GM18507 (cell line): ENCODE data around the gene DYRK1A.
"Not testable (repeated sequence)": the region's sequence is repeated elsewhere in the genome, so short reads cannot be mapped to it uniquely, and the experiment has no call there.

Experiments used
- DNase-seq: peaks from one replicate; pipeline ENCODE4 v3.0.0; 2011; ENCODE audit warnings: low read depth; ENCODE audit not compliant: insufficient read length; ENCODE audit errors: extremely low spot score
- FAIRE-seq: peaks from 2 replicates; lab custom pipeline; 2011; peaks lifted over from hg19 to GRCh38; lab: Jason Lieb, UNC

The DYRK1A gene

DNA sequence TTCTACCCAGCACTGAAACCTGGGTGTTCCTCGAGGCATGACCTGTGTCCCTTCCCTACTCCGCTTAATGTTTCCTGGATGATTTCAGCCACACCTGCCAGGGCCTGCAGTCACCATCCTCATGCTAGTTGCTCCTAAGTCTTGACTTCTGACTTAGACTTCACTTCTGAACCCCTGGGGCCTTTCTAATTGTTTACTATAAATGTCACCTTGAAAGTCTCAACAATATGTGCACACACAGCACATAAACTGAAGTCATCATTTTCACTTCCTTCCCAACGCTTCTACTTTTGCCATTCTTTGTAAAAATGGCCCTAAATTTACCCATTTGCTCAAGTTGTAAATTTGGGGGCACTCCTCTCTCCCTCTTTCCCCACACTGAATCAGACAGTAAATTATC, 141.1 kb downstream of the DYRK1A start:
- DNase-seq (no peak), FAIRE-seq (peak; percentile 39)

DNA sequence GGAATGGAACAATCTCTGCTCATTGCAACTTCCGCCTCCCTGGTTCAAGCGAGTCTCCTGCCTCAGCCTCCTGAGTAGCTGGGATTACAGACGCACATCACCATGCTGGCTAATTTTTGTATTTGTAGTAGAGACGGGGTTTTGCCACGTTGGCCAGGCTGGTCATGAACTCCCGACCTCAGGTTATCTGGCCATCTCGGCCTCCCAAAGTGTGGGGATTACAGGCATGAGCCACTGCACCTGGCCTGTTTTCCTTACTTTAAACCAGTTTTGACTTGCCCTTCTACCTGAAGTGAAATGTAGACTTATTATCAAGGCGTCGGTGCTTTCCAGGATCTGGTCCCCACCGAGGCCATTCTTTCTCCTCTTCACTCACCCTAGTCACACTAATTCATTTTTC, 141.8 kb downstream of the DYRK1A start:
- FAIRE-seq, result no peak
- no peak for DNase-seq

DNA sequence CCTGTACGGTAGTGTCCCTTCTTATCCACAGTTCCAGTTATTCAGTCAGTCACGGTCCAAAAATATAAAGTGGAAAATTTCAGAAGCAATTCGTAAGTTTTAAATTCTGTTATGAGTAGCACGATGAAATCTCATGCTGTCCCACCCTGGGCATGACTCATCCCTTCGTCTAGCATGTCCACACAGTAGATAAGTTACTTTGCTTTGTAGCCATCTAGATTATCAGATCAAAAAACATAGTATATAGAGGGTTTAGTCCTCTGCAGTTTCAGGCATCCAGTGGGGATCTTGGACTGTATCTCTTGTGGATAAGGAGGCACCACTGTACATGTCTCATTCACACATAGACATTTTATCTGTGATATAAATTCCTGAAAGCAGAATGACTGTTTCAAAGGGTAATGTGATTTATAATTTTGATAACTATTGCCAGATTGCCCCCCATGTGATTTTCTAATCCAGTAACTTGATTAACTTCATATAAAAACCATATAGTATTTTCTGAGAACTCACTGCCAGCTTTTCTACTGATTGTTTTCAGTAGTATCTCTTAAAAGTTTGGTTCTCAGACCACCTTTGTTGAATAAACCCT, 143.3 kb downstream of the DYRK1A start:
- DNase-seq (no peak), FAIRE-seq (no peak)

DNA sequence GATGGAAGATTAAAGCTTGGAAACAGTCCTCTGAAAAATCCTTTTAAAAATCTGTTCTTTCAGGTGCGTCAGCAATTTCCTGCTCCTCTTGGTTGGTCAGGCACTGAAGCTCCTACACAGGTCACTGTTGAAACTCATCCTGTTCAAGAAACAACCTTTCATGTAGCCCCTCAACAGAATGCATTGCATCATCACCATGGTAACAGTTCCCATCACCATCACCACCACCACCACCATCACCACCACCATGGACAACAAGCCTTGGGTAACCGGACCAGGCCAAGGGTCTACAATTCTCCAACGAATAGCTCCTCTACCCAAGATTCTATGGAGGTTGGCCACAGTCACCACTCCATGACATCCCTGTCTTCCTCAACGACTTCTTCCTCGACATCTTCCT, 145.3 kb downstream of the DYRK1A start:
- no peak for DNase-seq
- no peak for FAIRE-seq

DNA sequence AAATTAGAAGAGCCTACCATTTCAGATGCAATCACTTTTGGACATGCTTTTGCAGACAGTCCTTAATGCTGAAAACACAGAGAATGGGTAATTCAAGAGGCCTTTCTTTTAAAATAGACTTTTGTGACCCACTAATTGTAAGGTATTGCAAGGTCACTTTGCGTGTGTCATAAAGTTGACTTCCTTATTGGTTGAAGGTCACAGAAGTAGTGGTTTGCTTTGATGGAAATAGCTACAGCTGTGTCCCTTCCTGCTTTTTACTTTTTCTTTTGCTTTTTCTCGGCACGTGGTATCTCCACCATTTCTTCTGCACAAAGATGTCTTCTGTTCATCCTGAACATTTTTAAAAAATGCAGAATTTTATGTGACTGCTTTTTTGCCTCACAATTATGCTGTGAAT, 146.8 kb downstream of the DYRK1A start:
- FAIRE-seq, result no peak
- no peak for DNase-seq

DNA sequence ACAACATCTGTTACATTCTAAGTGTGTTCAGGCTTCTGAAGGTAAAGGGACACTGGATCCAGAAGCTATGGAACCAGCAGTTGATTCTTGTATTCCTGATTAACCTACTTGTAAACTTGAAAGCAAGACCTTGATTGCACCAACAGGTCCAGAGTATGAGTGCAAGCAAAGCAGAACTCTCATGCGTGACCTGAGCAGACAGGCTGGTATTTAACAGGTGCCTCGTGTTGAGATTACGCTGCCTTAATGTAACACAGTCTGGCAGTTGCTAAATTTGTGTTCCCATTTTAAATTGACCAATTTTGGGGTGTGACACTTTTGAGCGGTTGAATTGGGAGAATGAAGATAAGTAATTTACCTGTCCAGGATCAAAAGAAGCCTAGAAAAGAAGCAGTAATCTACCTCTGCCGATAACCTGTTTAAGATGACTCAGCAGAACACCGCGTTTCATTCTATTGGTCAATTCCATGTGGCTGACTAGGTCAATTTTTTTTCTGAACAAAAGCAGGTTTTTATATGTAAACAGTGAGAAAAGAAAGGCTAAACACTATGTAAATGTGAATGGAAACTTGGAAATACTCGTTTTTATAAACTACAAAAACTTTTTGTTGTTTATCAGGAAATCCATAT, 147.6 kb downstream of the DYRK1A start:
- DNase-seq, result no peak
- FAIRE-seq, result no peak

DNA sequence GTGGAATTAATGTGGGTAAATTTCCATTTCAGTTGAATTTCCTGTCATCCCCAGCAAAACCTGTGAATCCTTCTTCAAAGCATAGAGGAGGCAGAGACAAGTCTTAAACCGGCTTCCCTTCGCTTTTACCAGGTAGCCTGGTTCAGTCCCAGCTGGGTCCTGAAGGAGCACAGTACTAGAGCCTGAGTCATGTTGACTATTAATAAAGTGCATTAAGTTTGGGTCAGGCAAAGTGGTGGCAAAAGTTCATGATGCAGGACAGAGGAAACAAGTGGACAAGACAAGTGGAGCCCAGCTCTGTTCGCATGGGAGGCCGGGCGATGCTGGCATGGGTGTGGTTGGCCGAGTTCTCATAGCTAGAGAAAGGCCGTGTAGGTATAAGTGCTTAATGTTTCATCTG, 150.4 kb downstream of the DYRK1A start:
- DNase-seq (no peak), FAIRE-seq (no peak)

DNA sequence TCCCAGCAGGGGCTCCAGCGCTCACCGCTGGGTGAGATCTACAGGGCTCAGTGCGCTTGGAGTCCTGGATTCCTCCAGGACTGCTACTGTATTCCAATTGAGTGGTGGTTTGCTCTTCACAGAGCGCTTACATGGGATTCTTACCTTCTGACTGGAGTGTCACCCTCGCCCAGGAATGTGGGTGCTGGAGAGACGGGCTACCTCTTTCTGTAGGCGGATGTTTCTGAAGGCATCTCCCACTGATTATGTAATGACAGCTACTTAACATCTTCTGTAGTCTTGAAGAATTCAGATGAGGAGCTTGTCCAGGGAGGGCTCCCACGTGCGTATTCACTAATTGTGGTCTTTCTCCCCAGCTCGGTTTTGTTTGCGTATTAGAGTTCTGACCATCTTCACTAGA, 154.2 kb downstream of the DYRK1A start:
- DNase-seq (no peak), FAIRE-seq (no peak)

DNA sequence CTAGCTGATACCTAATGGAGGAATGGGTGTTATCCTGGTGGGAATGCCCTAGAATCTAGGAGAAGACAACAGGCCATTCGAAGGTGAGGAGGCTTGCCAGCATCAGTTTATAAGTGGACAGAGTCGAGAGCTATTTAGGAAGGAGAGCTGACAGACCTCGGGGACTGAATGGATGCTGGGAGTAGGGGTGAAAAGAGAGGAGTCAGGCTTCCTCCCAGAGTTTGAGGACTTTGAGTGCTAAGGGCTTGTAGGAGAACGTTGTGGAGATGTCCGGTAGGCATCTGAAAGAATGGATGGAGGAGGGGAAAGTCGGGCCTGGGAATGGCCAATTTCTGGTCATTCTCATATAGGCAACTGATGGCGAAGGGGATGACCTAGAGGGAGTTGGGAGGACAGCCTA, 155.1 kb downstream of the DYRK1A start:
- FAIRE-seq, result no peak
- no peak for DNase-seq

DNA sequence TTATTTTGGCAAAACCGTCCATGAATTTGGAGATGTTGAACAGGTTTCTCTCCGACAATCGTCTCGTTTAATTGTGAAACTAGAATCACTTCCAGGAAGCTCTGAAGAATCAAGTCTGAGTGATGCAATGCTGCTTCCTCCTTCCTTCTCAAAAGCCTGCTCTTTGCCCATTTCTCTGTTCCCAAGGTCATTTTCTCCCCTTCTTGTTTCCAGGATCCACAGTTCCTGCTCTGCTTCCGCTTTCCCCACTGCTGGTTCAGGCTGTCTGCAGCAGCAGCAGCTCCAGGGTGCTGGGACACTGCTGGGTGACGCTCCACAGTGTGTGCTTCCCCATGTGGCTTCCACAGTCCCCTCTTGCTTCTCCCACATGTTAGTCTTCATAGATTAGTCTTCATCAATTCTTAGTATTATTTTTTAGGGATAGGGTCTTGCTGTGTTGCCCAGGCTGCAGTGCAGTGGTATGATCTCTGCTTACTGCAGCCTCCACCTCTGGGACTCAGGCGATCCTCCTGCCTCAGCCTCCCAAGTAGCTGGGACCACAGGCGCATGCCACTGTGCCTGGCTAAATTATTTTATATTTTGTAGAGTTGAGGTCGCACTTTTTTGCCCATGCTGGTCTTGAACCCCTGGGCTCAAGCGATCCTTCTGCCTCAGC, 156.2 kb downstream of the DYRK1A start:
- DNase-seq (no peak), FAIRE-seq (no peak)

DNA sequence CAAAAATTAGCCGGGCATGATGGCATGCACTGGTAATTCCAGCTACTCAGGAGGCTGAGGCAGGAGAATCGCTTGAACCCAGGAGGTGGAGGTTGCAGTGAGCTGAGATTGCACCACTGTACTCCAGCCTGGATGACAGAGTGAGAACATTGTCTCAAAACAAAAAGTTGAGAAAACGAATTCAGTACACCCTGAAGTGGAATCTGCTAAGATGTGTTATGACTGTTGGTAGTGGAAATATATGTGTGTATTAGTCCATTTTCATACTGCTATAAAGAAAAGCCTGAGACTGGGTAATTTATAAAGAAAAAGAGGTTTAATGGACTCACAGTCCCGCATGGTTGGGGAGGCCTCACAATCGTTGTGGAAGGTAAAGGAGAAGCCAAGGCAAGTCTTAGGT, 158.4 kb downstream of the DYRK1A start:
- FAIRE-seq, DNase-seq: not testable (repeated sequence)

DNA sequence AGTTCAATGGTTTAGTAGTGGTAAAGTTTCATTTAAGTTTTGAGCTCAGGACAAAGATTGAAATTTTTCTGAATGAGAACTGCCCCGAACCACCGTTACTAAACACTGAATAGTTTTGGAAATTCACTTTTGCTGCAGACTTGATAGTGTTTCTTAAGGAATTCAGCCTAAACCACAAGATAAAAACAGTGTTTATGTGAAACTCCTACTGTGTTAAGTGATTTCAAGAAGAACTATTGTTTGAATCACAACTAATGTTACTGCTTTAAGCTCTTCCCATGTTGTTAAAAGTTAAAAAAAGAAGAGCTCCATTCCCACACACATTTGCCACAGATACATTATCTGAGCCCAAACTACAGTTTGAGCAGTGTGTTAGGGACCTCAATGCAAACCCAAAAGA, 159.2 kb downstream of the DYRK1A start:
- no peak for FAIRE-seq
- no peak for DNase-seq

DNA sequence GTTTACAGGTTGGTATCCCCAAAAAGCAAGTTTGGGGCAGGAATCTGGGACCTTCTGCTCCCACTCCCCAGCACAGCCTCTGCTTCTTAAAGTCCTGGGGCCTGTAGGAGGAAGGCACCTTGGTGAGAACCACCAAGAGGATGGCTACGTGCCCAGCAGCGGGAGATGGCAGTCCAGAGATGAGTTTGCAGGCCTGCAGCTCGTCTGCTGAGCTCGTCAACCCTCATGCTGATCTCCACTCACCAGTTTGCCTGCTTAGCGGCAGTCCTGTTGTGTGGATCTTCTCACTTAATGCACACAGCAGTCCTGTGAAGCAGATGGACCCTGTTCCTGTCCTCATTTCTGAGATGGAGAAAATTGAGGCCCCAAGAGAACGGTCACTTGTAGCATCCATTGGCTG, 160.5 kb downstream of the DYRK1A start:
- DNase-seq (no peak), FAIRE-seq (no peak)

DNA sequence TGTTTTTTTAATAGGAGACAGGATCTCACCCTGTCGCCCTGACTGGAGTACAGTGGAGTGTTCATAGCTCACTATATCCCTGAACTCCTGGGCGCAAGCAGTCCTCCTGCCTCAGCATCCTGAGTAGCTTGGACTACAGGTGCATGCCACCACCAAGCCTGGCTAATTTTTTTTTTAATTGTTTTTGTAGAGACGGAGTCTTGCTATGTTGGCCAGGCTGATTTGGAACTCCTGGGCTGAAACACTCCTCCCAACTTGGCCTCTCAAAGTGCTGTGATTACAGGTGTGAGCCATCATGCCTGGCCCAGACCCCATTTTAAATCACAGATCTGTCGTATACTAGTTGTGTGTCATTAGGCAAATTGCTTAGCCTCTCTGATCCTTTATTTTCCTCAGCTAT, 161.1 kb downstream of the DYRK1A start:
- DNase-seq (no peak), FAIRE-seq (no peak)

DNA sequence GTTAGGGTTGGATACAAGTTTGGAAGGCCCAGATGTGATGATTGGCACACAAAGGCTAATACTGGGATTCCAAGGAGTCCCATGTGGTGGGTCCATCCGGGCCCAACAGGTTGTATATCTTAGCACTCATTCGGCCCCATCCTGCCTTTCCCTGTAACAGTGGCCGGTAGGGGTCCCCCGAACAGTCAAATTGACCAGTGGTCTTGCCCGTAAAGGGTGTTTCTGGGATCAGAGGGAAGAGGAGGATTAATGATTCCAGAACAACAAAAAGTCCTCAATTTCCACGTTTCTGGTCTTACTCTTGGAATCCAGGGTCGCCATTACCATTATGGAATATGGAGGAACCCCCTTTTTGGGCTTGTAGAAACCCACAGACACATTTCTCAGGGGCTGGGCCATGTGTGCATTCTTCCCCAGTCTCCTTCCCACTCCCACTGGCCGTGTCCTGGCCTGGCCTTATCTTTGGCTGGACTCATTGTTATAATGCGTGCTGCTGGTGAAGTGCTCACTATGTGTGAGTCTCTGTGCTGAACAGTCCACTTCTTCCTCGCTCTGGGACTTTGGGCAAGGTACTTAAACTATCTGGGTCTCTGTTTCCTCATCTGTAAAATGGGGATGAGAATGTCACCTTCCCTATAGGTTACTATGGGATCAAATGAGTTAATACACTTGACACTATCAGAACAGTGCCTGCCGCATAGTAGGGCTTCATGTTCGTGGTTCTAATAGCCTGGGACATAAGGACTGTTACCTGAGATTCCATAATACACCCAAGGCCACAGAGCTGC, 161.8 kb downstream of the DYRK1A start:
- FAIRE-seq, result no peak
- DNase-seq, result no peak

DNA sequence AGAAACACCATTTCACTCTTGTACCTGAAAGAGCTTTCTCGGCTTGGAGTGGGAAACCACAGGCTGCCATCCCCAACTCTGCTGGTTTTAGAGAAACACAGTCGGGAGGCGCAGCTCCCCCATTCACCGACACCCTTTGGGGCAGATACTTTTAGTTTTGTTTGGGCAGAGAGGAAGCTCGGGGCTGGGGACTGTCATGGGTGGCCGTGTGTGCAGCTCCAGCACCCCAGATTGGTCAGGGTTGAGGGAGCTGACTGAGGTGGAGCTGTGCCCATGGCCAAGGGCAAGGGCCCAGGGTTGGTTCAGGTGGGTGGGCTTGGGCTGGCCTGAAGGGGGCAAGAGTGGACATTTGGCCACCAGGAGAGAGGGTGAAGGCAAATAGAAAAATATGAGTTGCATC, 163.1 kb downstream of the DYRK1A start:
- FAIRE-seq (no peak), DNase-seq (no peak)

DNA sequence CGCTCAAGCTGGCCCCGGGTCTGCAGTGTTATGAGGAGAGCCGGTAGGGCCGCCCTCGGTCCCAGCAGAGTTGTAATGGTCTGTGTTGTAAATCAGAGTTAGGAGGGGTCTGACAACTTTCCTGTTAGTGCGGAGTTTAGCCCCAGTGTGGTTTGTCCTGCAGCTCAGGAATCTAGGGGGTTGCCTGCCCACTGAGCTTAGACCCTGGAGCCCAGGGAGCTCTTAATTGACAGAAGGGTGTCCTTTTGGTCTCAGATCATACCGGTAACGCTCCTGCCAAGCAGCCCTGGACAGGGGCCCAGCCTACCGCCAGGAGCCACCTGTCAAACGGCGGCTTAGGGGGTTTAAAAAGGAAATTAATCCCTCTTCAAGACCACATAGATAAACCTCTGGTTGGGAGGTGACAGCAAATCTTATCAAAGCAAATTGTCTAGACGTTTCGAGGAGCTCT, 164.4 kb downstream of the DYRK1A start:
- DNase-seq, result no peak
- no peak for FAIRE-seq

DNA sequence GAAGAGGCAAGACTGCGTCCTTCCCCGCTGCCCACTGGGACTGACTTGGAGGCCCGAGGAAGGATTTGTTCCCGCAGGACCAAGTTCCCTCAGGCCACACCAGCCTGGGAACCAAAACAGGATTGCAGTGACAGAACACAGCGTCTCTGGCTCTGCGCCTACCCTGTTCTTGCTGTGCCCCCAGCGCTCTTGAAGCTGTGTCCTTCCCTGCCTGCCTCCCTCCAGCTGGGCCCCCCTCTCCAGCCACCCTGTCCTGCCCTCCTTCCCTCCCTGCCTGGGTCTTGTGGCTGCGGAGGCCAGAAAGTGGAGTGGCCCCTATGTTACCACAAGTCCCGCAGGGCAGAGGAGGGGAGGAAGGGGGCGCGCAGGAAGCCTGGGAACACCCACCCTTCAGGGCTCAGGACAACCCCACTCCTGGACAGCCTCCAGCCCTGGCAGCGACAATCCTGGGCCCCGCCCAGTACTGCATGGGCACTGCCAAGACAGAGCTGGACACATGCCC, 164.9 kb downstream of the DYRK1A start:
- DNase-seq (no peak), FAIRE-seq (no peak)

DNA sequence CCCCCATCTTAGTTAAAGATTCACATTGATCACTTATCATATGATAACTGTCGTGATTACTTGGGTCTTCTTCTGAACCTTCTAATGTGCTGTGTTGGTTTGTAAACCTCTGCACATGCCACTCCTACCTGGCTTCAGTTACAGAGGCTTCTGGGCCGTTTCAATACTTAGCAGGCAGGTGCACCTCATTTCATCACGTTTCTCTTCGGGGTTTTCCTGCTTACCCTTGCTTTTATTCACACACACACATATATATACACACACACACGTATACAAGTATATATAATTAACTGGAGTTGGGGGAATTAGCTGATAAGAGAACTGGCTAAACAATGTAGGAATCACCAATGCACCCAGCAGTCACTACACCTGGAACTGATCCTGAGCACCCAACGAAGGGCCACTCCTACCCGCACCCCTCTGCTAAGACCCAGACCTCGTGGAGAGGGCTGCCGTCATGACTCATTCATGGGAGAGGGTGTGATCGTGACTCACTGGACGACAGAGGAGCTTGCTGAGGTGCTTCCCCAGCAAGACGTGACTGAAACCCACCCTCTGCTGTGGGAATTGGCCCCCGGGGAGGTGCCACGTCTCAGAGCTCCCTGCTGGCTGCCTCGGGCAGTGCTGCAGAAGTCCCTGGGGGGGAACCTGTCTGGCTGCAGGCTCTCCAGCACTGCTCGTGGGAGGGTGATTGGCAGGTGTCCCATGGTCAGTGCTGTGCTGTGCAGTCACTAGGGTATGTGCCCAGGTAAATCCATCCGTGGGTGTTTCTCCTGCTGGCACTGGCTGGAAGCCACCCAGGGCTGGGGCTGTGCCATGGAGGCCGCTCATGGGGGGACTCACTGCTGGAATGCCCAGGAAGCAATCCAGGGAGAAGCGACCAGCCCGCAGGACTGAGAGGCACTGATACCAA, 166.6 kb downstream of the DYRK1A start:
- no peak for DNase-seq
- FAIRE-seq, result no peak
